ENCODE measurements around the gene POLR3K.

Gene POLR3K

DNA sequence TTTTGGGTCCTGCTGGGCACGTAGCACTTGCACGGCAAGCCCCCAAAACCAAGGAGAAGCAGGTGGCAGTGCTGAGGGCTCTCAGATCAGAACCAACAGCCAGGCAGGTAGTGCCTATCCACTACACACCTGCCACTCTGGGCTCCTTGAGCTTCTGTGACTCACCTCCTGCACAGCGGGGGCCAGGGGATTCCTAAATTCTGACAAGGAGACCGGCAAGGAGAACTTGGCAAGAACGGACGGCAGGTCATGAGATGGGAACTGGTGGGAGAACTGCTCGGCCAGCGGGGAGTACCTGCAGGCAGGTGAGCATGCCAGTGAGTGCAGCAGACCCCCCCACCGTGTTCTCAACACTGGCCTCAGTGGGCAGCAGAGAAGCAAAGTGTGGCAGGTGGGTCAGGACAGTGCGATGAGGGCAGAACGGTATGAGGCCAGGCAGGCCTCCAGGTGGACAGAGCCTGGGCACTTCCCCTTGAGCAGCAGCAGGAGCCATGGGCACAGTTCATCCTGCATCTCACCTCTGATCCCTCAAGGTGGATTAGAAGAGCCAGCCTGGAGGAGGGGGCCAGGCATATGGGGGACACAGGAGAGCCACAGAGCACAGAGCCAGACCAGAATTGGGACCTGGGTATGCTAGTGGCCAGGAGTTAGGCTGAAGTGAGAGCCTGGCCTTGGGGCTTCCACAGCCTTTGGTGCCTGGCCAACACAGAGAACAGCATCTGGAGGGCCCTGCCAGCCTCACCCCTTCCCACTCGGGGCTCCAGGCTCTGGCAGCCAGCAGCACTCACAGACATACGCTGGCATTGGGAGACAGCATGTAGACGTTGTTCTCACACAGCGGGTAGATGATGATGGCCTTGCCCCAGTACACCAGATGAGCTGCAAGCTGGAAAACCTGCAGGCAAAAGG is 39.3 kb upstream of the POLR3K start:
- H3K27ac ChIP-seq: no peak overlapping the region

DNA sequence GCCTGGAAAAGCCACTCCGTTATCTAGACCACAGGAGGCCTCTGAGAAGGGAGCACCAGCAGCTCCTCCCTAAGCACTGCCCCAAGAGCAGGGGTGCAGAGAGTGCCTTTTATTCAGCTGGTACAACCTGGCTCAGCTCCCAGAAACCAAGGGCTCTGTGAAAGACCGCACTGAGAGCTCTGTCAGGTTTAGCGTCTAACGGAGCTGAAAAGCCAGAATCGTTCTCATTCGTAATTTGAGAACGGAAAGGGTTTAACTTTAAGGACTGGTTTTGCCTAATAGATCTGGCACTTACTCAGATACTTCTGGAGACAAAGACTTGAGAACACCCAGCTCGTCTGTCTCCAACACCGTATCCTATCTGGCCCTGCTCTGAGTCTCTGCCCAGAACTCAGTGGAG is 38.1 kb upstream of the POLR3K start:
- TF ChIP-seq, protein P1, sequence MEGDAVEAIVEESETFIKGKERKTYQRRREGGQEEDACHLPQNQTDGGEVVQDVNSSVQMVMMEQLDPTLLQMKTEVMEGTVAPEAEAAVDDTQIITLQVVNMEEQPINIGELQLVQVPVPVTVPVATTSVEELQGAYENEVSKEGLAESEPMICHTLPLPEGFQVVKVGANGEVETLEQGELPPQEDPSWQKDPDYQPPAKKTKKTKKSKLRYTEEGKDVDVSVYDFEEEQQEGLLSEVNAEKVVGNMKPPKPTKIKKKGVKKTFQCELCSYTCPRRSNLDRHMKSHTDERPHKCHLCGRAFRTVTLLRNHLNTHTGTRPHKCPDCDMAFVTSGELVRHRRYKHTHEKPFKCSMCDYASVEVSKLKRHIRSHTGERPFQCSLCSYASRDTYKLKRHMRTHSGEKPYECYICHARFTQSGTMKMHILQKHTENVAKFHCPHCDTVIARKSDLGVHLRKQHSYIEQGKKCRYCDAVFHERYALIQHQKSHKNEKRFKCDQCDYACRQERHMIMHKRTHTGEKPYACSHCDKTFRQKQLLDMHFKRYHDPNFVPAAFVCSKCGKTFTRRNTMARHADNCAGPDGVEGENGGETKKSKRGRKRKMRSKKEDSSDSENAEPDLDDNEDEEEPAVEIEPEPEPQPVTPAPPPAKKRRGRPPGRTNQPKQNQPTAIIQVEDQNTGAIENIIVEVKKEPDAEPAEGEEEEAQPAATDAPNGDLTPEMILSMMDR (conservative IDR thresholded peaks at IDR 0.05): no peak
- H3K27ac ChIP-seq: no peak overlapping the region

More for the DNA sequence above, 39.3 kb upstream of the POLR3K start:
- TF ChIP-seq, protein P1 (conservative IDR thresholded peaks at IDR 0.05): no peak

DNA sequence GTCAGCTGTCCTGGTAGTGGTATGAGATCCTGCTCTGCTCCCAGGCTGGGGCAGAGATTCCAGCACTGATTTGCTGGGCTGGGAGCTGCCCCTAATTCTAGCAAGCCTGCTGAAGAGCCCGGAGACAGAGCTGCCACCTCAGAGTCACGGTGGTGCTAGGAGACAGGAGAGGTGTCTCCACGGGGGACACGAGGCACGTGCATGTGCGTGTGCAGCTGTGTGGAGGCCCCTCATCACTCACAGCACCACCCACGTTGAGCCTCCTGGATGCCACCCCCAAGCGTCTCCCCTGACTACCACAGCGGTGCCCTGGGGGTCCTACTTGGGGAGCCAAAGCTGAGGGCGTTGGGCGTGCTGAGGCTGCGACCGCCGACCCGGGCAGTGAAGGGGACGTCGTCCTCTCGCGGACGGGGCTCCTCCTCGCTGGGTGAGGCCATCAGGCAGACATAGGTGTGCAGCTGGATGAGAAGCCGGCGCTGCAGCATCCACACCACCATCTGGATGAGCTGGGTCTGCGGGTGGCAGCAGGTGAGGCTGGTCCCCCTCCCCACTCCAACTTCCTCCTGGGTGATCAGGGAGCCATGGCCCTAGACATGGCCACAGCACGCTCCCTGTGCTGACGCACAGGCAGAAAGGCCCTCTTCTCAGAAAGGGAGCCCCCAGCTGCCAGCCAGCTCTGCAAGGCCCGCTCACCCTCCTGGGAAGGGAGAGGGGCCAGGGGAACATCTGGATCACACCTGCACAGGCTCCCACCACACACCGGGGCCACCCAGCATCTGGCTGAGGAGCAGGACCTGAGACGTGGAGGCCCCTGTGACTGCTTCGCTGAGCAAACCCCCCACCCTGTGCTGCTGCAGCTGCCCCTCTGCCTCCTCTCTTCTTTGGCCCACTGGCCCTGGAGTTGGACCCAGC is 36.2 kb upstream of the POLR3K start:
- TF ChIP-seq, protein P1 (conservative IDR thresholded peaks at IDR 0.05): no peak
- no peak overlapping the region for H3K27ac ChIP-seq

DNA sequence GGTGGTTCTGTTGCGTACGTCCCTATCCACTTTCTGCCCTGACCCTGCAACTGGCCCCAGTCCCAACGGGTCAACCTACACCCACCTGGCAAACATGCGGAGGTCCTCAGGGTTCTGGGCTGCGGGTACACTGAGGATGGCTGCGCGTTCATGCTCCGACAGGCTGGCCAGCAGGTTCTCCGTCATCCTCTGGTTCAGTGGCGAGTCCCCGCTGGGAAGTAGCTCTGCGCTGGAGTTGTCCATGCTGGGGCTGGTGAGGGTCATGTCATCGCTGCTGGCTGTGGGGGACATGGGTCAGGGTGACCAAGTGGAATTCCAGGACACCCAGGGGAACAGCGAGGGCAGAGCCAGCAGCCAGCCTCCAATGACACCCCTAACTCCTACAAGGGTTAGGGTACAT is 35.2 kb upstream of the POLR3K start:
- TF ChIP-seq, protein P1 (conservative IDR thresholded peaks at IDR 0.05): no peak
- no peak overlapping the region for H3K27ac ChIP-seq

DNA sequence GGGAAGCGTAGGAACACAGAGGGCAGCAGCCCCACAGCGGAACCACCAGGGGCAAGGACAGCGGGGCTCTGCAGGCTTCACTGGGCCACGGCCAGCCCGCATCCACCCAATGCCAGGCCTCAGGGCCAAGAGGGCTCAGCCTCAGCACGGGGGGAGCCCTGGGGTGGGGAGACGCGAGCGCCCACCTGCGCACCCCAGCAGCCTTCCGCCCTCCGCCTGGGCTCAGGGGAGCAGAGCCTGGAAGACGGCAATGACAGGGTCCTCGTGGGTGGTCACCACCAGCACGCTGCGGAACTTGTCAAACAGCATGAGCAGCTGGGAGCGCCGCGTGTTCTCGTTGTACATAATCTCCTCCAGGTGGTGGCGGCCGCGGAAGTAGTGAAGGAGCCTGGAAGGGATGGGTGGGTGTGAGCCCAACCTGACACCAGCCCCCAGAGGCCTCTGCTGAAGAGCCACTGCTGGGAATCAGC is 33.1 kb upstream of the POLR3K start:
- TF ChIP-seq, protein P1 (conservative IDR thresholded peaks at IDR 0.05): no peak
- H3K27ac ChIP-seq: no peak overlapping the region

DNA sequence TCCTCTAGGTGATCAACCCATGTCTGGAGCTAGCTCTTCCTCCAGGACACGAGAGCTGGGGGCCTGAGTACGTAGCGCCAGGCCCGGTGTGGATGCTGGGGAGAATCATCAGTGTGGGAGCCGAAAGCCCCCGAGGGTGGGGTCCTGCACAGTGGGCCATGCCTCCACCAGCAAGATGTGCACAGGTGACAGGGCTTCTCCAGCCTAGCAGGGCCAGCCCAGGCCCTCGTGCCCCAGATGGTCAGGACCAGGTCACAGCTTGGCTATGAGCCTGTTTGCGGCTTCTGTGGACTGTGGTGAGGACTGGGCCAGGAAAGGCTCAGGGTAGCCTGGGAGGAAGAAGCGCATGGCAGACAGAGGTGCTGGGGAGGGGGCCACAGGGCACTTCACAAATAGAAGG is 32.5 kb upstream of the POLR3K start:
- TF ChIP-seq, protein P1 (conservative IDR thresholded peaks at IDR 0.05): no peak
- no peak overlapping the region for H3K27ac ChIP-seq

DNA sequence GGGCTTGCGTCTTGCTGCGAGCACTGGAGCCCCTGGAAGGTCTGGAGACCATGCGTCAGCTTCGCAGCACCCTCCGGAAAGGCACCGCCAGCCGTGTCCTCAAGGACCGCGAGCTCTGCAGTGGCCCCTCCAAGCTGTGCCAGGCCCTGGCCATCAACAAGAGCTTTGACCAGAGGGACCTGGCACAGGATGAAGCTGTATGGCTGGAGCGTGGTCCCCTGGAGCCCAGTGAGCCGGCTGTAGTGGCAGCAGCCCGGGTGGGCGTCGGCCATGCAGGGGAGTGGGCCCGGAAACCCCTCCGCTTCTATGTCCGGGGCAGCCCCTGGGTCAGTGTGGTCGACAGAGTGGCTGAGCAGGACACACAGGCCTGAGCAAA is 32.0 kb upstream of the POLR3K start:
- H3K27ac ChIP-seq: no peak overlapping the region
- TF ChIP-seq, protein P1 (conservative IDR thresholded peaks at IDR 0.05): no peak
